Adrenal gland (tissue), 5 donors: Measurements from ENCODE around the gene PLPP4.

Experiments used
- POLR2A ChIP-seq, 2 donors: fragments of 450-650 bp; IDR thresholded peaks; one replicate each; pipeline ENCODE4 v1.6.1; 2017; ENCODE audit warnings: antibody characterized with exemption in 2 of 2, mild to moderate bottlenecking in 2 of 2, moderate library complexity in 1 of 2
- TF ChIP-seq, protein P1 (sequence below), 6 experiments: fragments of 450-650 bp in 4 of 6; fragments of 200-600 bp in 2 of 6; sonication (generic) in 1 of 6; IDR thresholded peaks; 1 replicate in 5 of 6; 2 replicates in 1 of 6; pipeline versions ENCODE4 v1.5.1 to v1.8.0; 2016 to 2021; ENCODE audit warnings: antibody characterized with exemption in 6 of 6, mild to moderate bottlenecking in 2 of 6, moderate library complexity in 1 of 6
- donor health status: DM: no; HTN: no; CAD: no.

DNA sequence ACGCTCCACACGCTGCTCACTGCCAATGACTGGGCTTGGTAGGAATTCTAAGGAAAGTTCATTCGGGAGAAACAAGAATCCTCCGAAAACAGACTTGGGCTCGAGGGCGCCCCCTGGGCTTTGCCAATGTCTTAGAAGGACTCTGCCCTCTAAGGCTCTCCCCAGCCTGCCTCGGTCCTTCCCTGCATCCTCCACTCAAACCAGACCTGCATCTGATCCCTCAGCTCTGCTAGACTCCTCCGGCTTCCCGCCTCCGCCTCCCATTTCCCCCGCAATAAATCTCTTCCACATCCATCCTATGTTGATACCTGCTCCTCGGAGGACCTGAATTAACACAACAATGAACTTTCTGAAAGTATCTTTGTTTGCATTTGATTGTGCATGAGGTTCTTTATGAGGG, 177.6 kb downstream of the PLPP4 start:
- TF ChIP-seq POLR2A (IDR thresholded peaks at IDR 0.05): no peak
- TF ChIP-seq, protein P1, sequence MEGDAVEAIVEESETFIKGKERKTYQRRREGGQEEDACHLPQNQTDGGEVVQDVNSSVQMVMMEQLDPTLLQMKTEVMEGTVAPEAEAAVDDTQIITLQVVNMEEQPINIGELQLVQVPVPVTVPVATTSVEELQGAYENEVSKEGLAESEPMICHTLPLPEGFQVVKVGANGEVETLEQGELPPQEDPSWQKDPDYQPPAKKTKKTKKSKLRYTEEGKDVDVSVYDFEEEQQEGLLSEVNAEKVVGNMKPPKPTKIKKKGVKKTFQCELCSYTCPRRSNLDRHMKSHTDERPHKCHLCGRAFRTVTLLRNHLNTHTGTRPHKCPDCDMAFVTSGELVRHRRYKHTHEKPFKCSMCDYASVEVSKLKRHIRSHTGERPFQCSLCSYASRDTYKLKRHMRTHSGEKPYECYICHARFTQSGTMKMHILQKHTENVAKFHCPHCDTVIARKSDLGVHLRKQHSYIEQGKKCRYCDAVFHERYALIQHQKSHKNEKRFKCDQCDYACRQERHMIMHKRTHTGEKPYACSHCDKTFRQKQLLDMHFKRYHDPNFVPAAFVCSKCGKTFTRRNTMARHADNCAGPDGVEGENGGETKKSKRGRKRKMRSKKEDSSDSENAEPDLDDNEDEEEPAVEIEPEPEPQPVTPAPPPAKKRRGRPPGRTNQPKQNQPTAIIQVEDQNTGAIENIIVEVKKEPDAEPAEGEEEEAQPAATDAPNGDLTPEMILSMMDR (IDR thresholded peaks at IDR 0.05): no peak
